ENCODE results near the gene MCAM.
A peak's percentile ranks its signal among the peaks of the same experiment; 100 is the strongest.

The MCAM gene

GRCh38 chr11:119316729-119317591 lies at the start of gene MCAM:
Gene MCAM (minus strand): TSS chr11:119317130. CDS start chr11:119317101, 29 bp downstream.
- ATAC-seq = no peak

GRCh38 chr11:119365071-119365591 lies 48.2 kb upstream of the MCAM start:
- ATAC-seq = no peak

GRCh38 chr11:119363851-119364590 lies 47.1 kb upstream of the MCAM start:
- ATAC-seq = peak; percentile 65 to 68

GRCh38 chr11:119363081-119363850 lies 46.3 kb upstream of the MCAM start:
- ATAC-seq = no peak

GRCh38 chr11:119362741-119363080 lies 45.8 kb upstream of the MCAM start:
- ATAC-seq = no peak

GRCh38 chr11:119361941-119362725 lies 45.2 kb upstream of the MCAM start:
- no peak for ATAC-seq

- peak; percentile 82 to 86 for ATAC-seq
These were observed 44.3 kb upstream of the MCAM start for GRCh38 chr11:119361056-119361787.

- no peak for ATAC-seq
These were observed 42.7 kb upstream of the MCAM start for GRCh38 chr11:119359365-119360214.

- ATAC-seq = no peak
These were observed 40.1 kb upstream of the MCAM start for GRCh38 chr11:119357074-119357473.

GRCh38 chr11:119356349-119357031 lies 39.6 kb upstream of the MCAM start:
- ATAC-seq = peak; percentile 77

- no peak for ATAC-seq
These were observed 38.3 kb upstream of the MCAM start for GRCh38 chr11:119355091-119355843.

GRCh38 chr11:119352857-119353260 lies 35.9 kb upstream of the MCAM start:
- ATAC-seq = no peak

GRCh38 chr11:119351232-119351631 lies 34.3 kb upstream of the MCAM start:
- ATAC-seq = no peak

- no peak for ATAC-seq
These were observed 33.4 kb upstream of the MCAM start for GRCh38 chr11:119350302-119350701.

- ATAC-seq = no peak
These were observed 31.1 kb upstream of the MCAM start for GRCh38 chr11:119347940-119348605.

- no peak for ATAC-seq
These were observed 30.3 kb upstream of the MCAM start for GRCh38 chr11:119347242-119347641.

GRCh38 chr11:119346605-119347004 lies 29.7 kb upstream of the MCAM start, which contains the start of gene MFRP:
Gene MFRP (minus strand): TSS chr11:119346705. CDS start chr11:119346513, 192 bp downstream.
- ATAC-seq = no peak

- ATAC-seq = no peak
These were observed 28.8 kb upstream of the MCAM start for GRCh38 chr11:119345685-119346084.
